GM12878 (cell line): ENCODE measurements around the gene RARRES2.

Source experiments
- CTCF ChIP-seq, 3 experiments: IDR thresholded peaks in 2 of 3; conservative IDR thresholded peaks in 1 of 3; 2 replicates each; pipeline ENCODE4 v1.5.1; 2011; ENCODE audit warnings: low read depth in 3 of 3, low read length in 3 of 3, mild to moderate bottlenecking in 3 of 3, control low read depth in 2 of 3, moderate library complexity in 2 of 3, inconsistent platforms in 1 of 3, mixed read lengths in 1 of 3; ENCODE audit not compliant: control insufficient read depth in 2 of 3, insufficient read depth in 1 of 3; ENCODE audit errors: extremely low read depth in 1 of 3
- EP300 ChIP-seq, 2 experiments: fragments of 150-350 bp in 1 of 2; IDR thresholded peaks; 2 replicates each; pipeline ENCODE4 v1.6.1; 2011 to 2012; ENCODE audit warnings: low read depth in 2 of 2, low read length in 2 of 2, borderline replicate concordance in 1 of 2, improper control_type of control experiment in 1 of 2, inconsistent platforms in 1 of 2; ENCODE audit not compliant: control insufficient read depth in 1 of 2
- JUNB ChIP-seq: IDR thresholded peaks from 2 replicates; pipeline ENCODE4 v1.6.1; 2016; ENCODE audit warnings: antibody characterized with exemption, mild to moderate bottlenecking
- NKRF ChIP-seq: fragments of 450-650 bp; conservative IDR thresholded peaks from 2 replicates; pipeline ENCODE4 v1.6.1; 2017; ENCODE audit warnings: mild to moderate bottlenecking, moderate library complexity
- POLR2AphosphoS5 ChIP-seq: IDR thresholded peaks from 2 replicates; pipeline ENCODE4 v1.6.1; 2011; ENCODE audit warnings: mild to moderate bottlenecking, low read length, inconsistent platforms
- PRDM15 ChIP-seq: fragments of 450-650 bp; formaldehyde crosslinking; IDR thresholded peaks from 2 replicates; pipeline ENCODE4 v1.4.0; 2020; ENCODE audit warnings: mild to moderate bottlenecking, moderate library complexity
- RELA ChIP-seq: fragments of 450-650 bp; IDR thresholded peaks from 2 replicates; pipeline ENCODE4 v1.8.0; 2014; ENCODE audit warnings: borderline replicate concordance; ENCODE audit not compliant: partially characterized antibody
- SMAD1 ChIP-seq: fragments of 450-650 bp; IDR thresholded peaks from 2 replicates; pipeline ENCODE4 v1.6.1; 2018; ENCODE audit warnings: mild to moderate bottlenecking, low read depth; ENCODE audit not compliant: partially characterized antibody
- TAF1 ChIP-seq: IDR thresholded peaks from 2 replicates; pipeline ENCODE4 v1.6.1; 2011; ENCODE audit warnings: mild to moderate bottlenecking, low read depth, low read length, borderline replicate concordance
- TARDBP ChIP-seq: IDR thresholded peaks from 2 replicates; pipeline ENCODE4 v1.6.1; 2016; ENCODE audit warnings: borderline replicate concordance
- TCF12 ChIP-seq: IDR thresholded peaks from 2 replicates; pipeline ENCODE4 v1.6.1; 2011; ENCODE audit warnings: low read depth, mild to moderate bottlenecking, low read length
- USF2 ChIP-seq: IDR thresholded peaks from 2 replicates; pipeline ENCODE4 v1.6.1; 2011; ENCODE audit warnings: low read depth, low read length, improper control_type of control experiment, borderline replicate concordance
- YY1 ChIP-seq: IDR thresholded peaks from 2 replicates; pipeline ENCODE4 v1.6.1; 2011; ENCODE audit warnings: low read depth, mild to moderate bottlenecking, low read length

GRCh38 chr7:150367677-150368095, 26.3 kb upstream of the RARRES2 start:
- TF ChIP-seq EP300 (IDR thresholded peaks at IDR 0.05; ENCODE audit: borderline replicate concordance in 1 of 2, control insufficient read depth in 1 of 2, low read depth in 2 of 2, low read length in 2 of 2): 0 out of 4 replicates have a peak, but pooled peaks of 1 of the 2 experiments have one; percentile 46
- no peak for TF ChIP-seq USF2
- TF ChIP-seq CTCF (IDR thresholded peaks at IDR 0.05 in 2 of 3, conservative IDR thresholded peaks at IDR 0.05 in 1 of 3; ENCODE audit: control insufficient read depth in 2 of 3, extremely low read depth in 1 of 3, insufficient read depth in 1 of 3, low read depth in 3 of 3, low read length in 3 of 3): no peak
- TF ChIP-seq TAF1: no peak
- TF ChIP-seq TARDBP: no peak
- TF ChIP-seq PRDM15 (CRISPR knock-in tag): no peak
- no peak for TF ChIP-seq SMAD1
- no peak for TF ChIP-seq POLR2AphosphoS5
- TF ChIP-seq NKRF: no peak
- TF ChIP-seq TCF12: peak; percentile 91
- TF ChIP-seq JUNB: no peak
- no peak for TF ChIP-seq YY1
- TF ChIP-seq RELA: no peak
